PC-3 (cell line): ENCODE measurements around the gene SP4.

Experiments used
- EZH2 ChIP-seq: fragments of 300-600 bp; sonication (generic); IDR thresholded peaks from one replicate; pipeline ENCODE4 v1.6.1; 2017; ENCODE audit warnings: antibody characterized with exemption, mild to moderate bottlenecking, low read length; ENCODE audit not compliant: unreplicated experiment
- EZH2phosphoT487 ChIP-seq: fragments of 300-600 bp; sonication (generic); IDR thresholded peaks from 2 replicates; pipeline ENCODE4 v1.6.1; 2018; ENCODE audit warnings: mild to moderate bottlenecking, antibody characterized with exemption, low read length, borderline replicate concordance
- TF ChIP-seq, protein P1 (sequence below): fragments of 300-600 bp; sonication (generic); conservative IDR thresholded peaks from 2 replicates; pipeline ENCODE4 v1.5.1; 2017; ENCODE audit warnings: antibody characterized with exemption, low read depth, mild to moderate bottlenecking, low read length

DNA sequence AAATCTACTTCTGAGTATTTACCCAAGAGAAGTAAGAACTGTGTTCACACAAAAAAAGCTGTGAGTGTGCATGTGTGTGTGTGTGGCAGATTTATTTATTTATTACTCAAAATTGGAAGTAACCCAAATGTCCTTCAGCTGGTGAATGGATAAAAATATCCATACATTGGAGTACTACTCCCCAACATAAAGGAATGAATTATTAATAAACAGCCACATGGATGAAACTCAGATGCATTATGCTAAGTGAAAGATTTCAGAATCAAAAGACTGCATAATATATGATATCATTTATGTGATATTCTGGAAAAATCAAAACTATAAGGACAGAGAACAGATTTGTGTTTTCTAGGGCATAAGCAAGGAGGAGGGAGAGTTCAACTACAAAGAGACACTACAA is 67.8 kb downstream of the SP4 start:
- TF ChIP-seq, protein P1, sequence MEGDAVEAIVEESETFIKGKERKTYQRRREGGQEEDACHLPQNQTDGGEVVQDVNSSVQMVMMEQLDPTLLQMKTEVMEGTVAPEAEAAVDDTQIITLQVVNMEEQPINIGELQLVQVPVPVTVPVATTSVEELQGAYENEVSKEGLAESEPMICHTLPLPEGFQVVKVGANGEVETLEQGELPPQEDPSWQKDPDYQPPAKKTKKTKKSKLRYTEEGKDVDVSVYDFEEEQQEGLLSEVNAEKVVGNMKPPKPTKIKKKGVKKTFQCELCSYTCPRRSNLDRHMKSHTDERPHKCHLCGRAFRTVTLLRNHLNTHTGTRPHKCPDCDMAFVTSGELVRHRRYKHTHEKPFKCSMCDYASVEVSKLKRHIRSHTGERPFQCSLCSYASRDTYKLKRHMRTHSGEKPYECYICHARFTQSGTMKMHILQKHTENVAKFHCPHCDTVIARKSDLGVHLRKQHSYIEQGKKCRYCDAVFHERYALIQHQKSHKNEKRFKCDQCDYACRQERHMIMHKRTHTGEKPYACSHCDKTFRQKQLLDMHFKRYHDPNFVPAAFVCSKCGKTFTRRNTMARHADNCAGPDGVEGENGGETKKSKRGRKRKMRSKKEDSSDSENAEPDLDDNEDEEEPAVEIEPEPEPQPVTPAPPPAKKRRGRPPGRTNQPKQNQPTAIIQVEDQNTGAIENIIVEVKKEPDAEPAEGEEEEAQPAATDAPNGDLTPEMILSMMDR, result no peak
- no peak for TF ChIP-seq EZH2
- no peak for TF ChIP-seq EZH2phosphoT487
